ENCODE measurements around the gene PPIP5K2. TPM values are rescaled to one million over a fixed set of nuclear protein-coding genes. Genes with fewer than 3 reads are reported as not detected.
"Not testable (repeated sequence)": the region's sequence is repeated elsewhere in the genome, so short reads cannot be mapped to it uniquely, and the experiment has no call there.

Gene PPIP5K2
- total RNA-seq, 1 experiment from 2014 or later = 52.2 TPM

GRCh38 chr5:103139264-103139865, 19.3 kb downstream of the PPIP5K2 start:
- intact Hi-C loops (cut with micrococcal nuclease) = loop anchor here (1.0 to 5.0 kb wide), 7 partner anchors 71 to 603 kb away; no protein-coding TSS in a partner anchor
- no TSS peak for BruUV-seq (replicated peaks)
- Histone ChIP-seq H3K4me3 (ENCODE audit: low read length) (no peak overlapping the region), H3K9me2 (replicated peaks; ENCODE audit: low read length) (no peaks in the 10 kb centered on the region), H3K79me2 (ENCODE audit: low read length) (no peaks in the 10 kb centered on the region), H2AFZ (ENCODE audit: low read length) (no peak overlapping the region), H3K4me1 (ENCODE audit: insufficient read depth, low read length) (no peaks in the 10 kb centered on the region), H3K4me2 (ENCODE audit: low read length) (no peak overlapping the region), H3K9ac (ENCODE audit: low read length) (no peak overlapping the region), H3K36me3 (ENCODE audit: low read depth, low read length) (peaks cover 15% of the 10 kb centered on the region; the same call in 1 of the 2 replicates), H4K20me1 (ENCODE audit: low read length) (no peaks in the 10 kb centered on the region), H3F3A (ENCODE audit: low read length, unreplicated experiment) (peaks cover 12% of the 10 kb centered on the region), H3K9me3 (ENCODE audit: low read length) (no peaks in the 10 kb centered on the region), H3K27me3 (ENCODE audit: low read length) (no peaks in the 10 kb centered on the region), H3K27ac (ENCODE audit: low read length) (no peak overlapping the region)
- POLR2A ChIA-PET (ENCODE audit: unreplicated experiment) = no interaction called here
- CTCF ChIA-PET = interaction anchor here (0.6 to 0.7 kb wide), 4 partner anchors 79 to 970 kb away, joined by 3 to 6 read pairs (median 3); no protein-coding TSS in a partner anchor
- ATAC-seq (peak; percentile 100), DNase-seq (peak; percentile 91)
- TF ChIP-seq EZH2 (IDR thresholded peaks at IDR 0.05; ENCODE audit: low read length, unreplicated experiment) (no peak), CTCF (conservative IDR thresholded peaks at IDR 0.05; ENCODE audit: low read depth, low read length) (peak; percentile 100), EZH2phosphoT487 (IDR thresholded peaks at IDR 0.05; ENCODE audit: borderline replicate concordance, low read length) (no peak)

- H4K20me1 ChIP-seq (ENCODE audit: low read length); H3K9ac ChIP-seq (ENCODE audit: low read length); H2AFZ ChIP-seq (ENCODE audit: low read length); H3K79me2 ChIP-seq (ENCODE audit: low read length); H3K4me3 ChIP-seq (ENCODE audit: low read length); POLR2A ChIA-PET (ENCODE audit: unreplicated experiment); H3K9me2 ChIP-seq (replicated peaks; ENCODE audit: low read length); H3K27me3 ChIP-seq (ENCODE audit: low read length); DNase-seq; H3K27ac ChIP-seq (ENCODE audit: low read length); ATAC-seq; H3K9me3 ChIP-seq (ENCODE audit: low read length); CTCF ChIA-PET; BruUV-seq (replicated peaks); H3K4me1 ChIP-seq (ENCODE audit: insufficient read depth, low read length); intact Hi-C loops (cut with micrococcal nuclease); H3K4me2 ChIP-seq (ENCODE audit: low read length); H3K36me3 ChIP-seq (ENCODE audit: low read depth, low read length): not testable (repeated sequence)
- peaks cover 12% of the 10 kb centered on the region for H3F3A ChIP-seq (ENCODE audit: low read length, unreplicated experiment)
Measured at GRCh38 chr5:103142132-103142531, 22.0 kb downstream of the PPIP5K2 start.

- Histone ChIP-seq H2AFZ (ENCODE audit: low read length) (no peak overlapping the region), H3K79me2 (ENCODE audit: low read length) (no peaks in the 10 kb centered on the region), H4K20me1 (ENCODE audit: low read length) (no peaks in the 10 kb centered on the region), H3K4me2 (ENCODE audit: low read length) (no peak overlapping the region), H3K9ac (ENCODE audit: low read length) (no peak overlapping the region), H3K4me3 (ENCODE audit: low read length) (no peak overlapping the region), H3K27me3 (ENCODE audit: low read length) (no peaks in the 10 kb centered on the region), H3K9me3 (ENCODE audit: low read length) (no peaks in the 10 kb centered on the region), H3K27ac (ENCODE audit: low read length) (no peak overlapping the region), H3K4me1 (ENCODE audit: insufficient read depth, low read length) (no peaks in the 10 kb centered on the region), H3K36me3 (ENCODE audit: low read depth, low read length) (peaks cover 1% of the 10 kb centered on the region; the same call in 1 of the 2 replicates), H3K9me2 (replicated peaks; ENCODE audit: low read length) (no peaks in the 10 kb centered on the region), H3F3A (ENCODE audit: low read length, unreplicated experiment) (no peaks in the 10 kb centered on the region)
- no peak for ATAC-seq
- ChIA-PET POLR2A (ENCODE audit: unreplicated experiment) (no interaction called here), CTCF (interaction anchor here (1.4 kb wide), 1 partner anchor 79 kb away, joined by 3 read pairs; no protein-coding TSS in a partner anchor)
- DNase-seq = no peak
- no TSS peak for BruUV-seq (replicated peaks)
- intact Hi-C loops (cut with micrococcal nuclease) = no loop called here
- TF ChIP-seq EZH2 (IDR thresholded peaks at IDR 0.05; ENCODE audit: low read length, unreplicated experiment) (no peak), EZH2phosphoT487 (IDR thresholded peaks at IDR 0.05; ENCODE audit: borderline replicate concordance, low read length) (no peak)
Measured at GRCh38 chr5:103145196-103145595, 25.1 kb downstream of the PPIP5K2 start.

Data from PC-3 (cell line).